AG04450 (cell line): Measurements from ENCODE around the gene RIC3. TPM values are rescaled to one million over a fixed set of nuclear protein-coding genes. Genes with fewer than 3 reads are reported as not detected.
"Not testable (repeated sequence)": the region's sequence is repeated elsewhere in the genome, so short reads cannot be mapped to it uniquely, and the experiment has no call there.

Source experiments
- CTCF ChIA-PET: fragments of 300-600, 350-600 bp; formaldehyde crosslinking; extraction: SDS; loops from one replicate; lab custom pipeline; 2022; ENCODE audit warnings: antibody characterized with exemption, inconsistent platforms; lab: Charles Lee
- POLR2A ChIA-PET: fragments of 350-600 bp; formaldehyde crosslinking; extraction: SDS; loops from one replicate; lab custom pipeline; 2021; ENCODE audit warnings: antibody characterized with exemption, inconsistent platforms; lab: Yijun Ruan, JAX
- DNase-seq: peaks from one replicate; pipeline ENCODE4 v3.0.0-alpha.2; 2011; ENCODE audit warnings: low read depth, low spot score
- H3K27ac ChIP-seq: one replicate; pipeline ENCODE4 v1.5.1; 2012; ENCODE audit warnings: low read depth, low read length, control low read depth
- H3K27me3 ChIP-seq: one replicate; pipeline ENCODE4 v1.6.0; 2012; ENCODE audit warnings: low read length; ENCODE audit not compliant: control insufficient read depth, insufficient read depth
- H3K4me3 ChIP-seq: 2 replicates; pipeline ENCODE4 v1.5.1; 2011; ENCODE audit warnings: mild to moderate bottlenecking, low read depth, low read length, control low read depth
- H3K9me3 ChIP-seq: 2 replicates; pipeline ENCODE4 v1.5.1; 2012; ENCODE audit warnings: low read length; ENCODE audit not compliant: control insufficient read depth, insufficient read depth
- polyA plus RNA-seq: library from polyadenylated mRNA; depleted of rRNA; stranded (reverse); fragments of >200 nt; gene quantifications from 2 replicates; pipeline ENCODE4 v1.2.3, GENCODE V29; 2011
- TF ChIP-seq, protein P1 (sequence below): IDR thresholded peaks from 2 replicates; pipeline ENCODE4 v1.5.1; 2011; ENCODE audit warnings: low read depth, low read length, control low read depth, inconsistent platforms

RIC3 gene
- polyA plus RNA-seq, 1 experiment: not detected

DNA sequence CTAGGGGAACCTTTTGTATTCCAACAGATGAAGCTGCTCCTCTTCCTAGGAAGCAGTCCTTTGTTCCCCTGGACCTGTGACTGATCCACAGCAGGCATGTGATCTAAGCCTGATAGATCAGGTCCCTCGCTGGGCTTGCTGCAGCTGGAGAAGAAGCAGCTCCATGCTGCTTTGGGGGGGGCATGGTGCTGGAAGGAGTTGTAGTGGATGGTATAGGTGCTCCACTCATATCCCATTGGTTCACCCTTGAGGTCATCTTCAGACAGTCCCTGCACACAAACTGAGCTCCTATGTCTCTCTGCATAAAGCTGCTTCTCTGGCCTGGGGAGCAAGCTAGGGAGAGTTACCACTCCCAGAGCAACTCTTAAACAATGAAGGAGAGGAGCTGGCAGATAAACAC is 9.5 kb upstream of the RIC3 start:
- ChIA-PET POLR2A (no interaction called here), CTCF (interaction anchor here (1.1 to 1.5 kb wide), 2 partner anchors 13 to 15 kb away, joined by 4 to 6 read pairs; no protein-coding TSS in a partner anchor)
- Histone ChIP-seq H3K4me3 (no peak overlapping the region), H3K9me3 (no peaks in the 10 kb centered on the region), H3K27ac (no peak overlapping the region), H3K27me3 (peaks cover 10% of the 10 kb centered on the region)
- TF ChIP-seq, protein P1, sequence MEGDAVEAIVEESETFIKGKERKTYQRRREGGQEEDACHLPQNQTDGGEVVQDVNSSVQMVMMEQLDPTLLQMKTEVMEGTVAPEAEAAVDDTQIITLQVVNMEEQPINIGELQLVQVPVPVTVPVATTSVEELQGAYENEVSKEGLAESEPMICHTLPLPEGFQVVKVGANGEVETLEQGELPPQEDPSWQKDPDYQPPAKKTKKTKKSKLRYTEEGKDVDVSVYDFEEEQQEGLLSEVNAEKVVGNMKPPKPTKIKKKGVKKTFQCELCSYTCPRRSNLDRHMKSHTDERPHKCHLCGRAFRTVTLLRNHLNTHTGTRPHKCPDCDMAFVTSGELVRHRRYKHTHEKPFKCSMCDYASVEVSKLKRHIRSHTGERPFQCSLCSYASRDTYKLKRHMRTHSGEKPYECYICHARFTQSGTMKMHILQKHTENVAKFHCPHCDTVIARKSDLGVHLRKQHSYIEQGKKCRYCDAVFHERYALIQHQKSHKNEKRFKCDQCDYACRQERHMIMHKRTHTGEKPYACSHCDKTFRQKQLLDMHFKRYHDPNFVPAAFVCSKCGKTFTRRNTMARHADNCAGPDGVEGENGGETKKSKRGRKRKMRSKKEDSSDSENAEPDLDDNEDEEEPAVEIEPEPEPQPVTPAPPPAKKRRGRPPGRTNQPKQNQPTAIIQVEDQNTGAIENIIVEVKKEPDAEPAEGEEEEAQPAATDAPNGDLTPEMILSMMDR: no peak
- no peak for DNase-seq

DNA sequence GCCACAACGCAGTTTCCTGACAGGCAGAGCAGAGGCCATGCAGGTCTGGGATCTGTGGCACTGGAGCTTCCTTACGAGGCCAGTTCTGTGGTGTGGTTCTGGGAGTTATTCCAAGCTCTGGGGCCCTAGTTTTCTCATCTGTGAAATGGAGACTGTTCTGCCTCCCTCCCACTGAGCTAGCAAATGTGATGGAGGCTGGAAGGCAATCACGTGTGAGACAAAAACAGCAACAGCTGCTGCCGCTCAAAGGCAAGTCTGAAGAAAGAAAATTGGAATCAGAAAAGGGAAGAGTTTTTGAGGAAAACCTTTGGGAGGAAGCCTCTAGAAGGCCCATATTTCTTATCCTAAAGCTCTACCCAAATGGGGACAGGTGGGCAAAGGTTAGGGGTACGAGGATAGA is 8.3 kb upstream of the RIC3 start:
- POLR2A ChIA-PET: no interaction called here
- H3K27me3 ChIP-seq: peaks cover 10% of the 10 kb centered on the region
- H3K9me3 ChIP-seq: no peaks in the 10 kb centered on the region
- no peak for DNase-seq
- H3K27ac ChIP-seq: no peak overlapping the region
- no peak overlapping the region for H3K4me3 ChIP-seq
- CTCF ChIA-PET: no interaction called here
- TF ChIP-seq, protein P1: no peak

DNA sequence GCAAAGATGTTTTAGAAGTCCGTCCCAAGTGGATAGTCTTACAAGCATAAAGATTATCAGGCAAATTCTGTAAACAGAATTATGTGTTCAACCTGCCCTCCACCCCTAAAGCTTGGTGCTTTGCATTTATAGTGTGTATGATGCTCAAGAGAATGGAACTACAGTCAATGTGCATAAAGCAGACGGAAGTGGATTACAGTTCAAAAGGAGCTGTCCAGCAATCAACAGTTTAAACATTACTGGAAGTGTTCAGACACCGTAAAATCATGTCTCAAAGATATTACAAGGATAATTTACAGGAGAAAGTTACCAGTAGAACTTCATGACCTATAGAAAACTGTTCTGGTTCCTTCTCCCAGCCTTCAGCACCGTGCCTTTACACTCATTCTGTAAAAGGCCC is 1.0 kb downstream of the RIC3 start:
- Histone ChIP-seq H3K27ac (no peak overlapping the region), H3K9me3 (no peaks in the 10 kb centered on the region; the same call in 1 of the 2 replicates), H3K27me3 (peaks cover 21% of the 10 kb centered on the region), H3K4me3 (no peak overlapping the region)
- DNase-seq: no peak
- ChIA-PET POLR2A (no interaction called here), CTCF (no interaction called here)
- TF ChIP-seq, protein P1: no peak

DNA sequence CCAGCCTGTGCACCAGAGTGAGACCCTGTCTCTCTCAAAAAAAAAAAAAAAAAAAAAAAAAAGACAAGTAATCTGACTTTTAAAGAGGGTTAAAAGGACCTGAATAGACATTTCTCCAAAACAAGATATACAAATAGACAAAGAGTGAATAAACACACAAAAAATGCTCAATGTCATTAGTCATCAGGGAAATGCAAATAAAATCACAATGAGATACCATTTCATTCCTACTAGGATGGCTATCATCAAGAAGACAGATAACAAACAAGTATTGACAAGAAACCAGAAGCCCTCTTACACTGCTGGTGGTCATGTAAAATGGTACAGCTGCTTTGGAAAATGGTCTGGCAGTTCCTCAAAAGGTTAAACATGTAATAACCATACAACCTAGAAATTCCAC is 4.1 kb downstream of the RIC3 start:
- peaks cover 13% of the 10 kb centered on the region for H3K27me3 ChIP-seq
- DNase-seq: no peak
- TF ChIP-seq, protein P1: no peak
- no peak overlapping the region for H3K27ac ChIP-seq
- ChIA-PET CTCF (no interaction called here), POLR2A (no interaction called here)
- no peak overlapping the region for H3K4me3 ChIP-seq
- no peaks in the 10 kb centered on the region; the same call in 1 of the 2 replicates for H3K9me3 ChIP-seq

DNA sequence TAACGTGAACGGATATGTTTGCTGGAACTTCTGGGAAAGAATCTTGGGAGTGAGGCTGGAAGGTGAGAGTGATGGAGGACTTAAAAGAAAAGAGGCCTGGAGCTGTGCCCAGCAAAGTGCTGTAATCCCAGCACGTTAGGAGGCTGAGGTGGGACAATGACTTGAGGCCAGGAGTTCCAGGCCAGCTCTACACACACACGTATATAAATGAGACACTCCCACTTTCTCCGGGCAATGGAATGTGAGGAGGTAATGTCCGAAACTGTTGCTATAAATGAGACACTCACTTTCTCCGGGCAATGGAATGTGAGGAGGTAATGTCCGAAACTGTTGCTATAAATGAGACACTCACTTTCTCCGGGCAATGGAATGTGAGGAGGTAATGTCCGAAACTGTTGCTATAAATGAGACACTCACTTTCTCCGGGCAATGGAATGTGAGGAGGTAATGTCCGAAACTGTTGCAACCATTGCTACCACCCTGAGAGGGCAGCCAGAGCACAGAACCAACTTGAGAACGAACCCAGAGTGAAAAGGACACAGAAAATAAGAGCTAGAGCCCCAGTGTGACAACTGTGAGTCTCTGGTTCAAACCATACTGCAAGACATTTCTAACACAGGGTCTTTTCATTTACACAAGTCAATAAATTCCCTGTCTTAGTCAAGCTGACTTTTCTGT is 7.1 kb downstream of the RIC3 start:
- H3K4me3 ChIP-seq, H3K27ac ChIP-seq, POLR2A ChIA-PET, CTCF ChIA-PET, H3K9me3 ChIP-seq, H3K27me3 ChIP-seq, DNase-seq: not testable (repeated sequence)
